Epithelial cell of proximal tubule (primary cell): Measurements from ENCODE around the gene ATP10A. TPM values are rescaled to one million over a fixed set of nuclear protein-coding genes. Genes with fewer than 3 reads are reported as not detected.

ENCODE experiments used
- DNase-seq: peaks from one replicate; pipeline ENCODE4 v3.0.0-alpha.2; 2011; ENCODE audit warnings: low read depth
- H3K4me3 ChIP-seq: 2 replicates; pipeline ENCODE4 v1.5.1; 2011; ENCODE audit warnings: low read depth, mild to moderate bottlenecking, low read length
- total RNA-seq: library from RNA; depleted of rRNA; stranded (reverse); fragments of >200 nt; gene quantifications from 2 replicates; pipeline ENCODE4 v1.2.3, GENCODE V29; 2015
- TF ChIP-seq, protein P1 (sequence below): conservative IDR thresholded peaks from 2 replicates; pipeline ENCODE4 v1.5.1; 2012; ENCODE audit warnings: low read depth, mild to moderate bottlenecking, low read length

Gene ATP10A
- total RNA-seq, 1 donor from 2014 or later = 13.0 TPM

DNA sequence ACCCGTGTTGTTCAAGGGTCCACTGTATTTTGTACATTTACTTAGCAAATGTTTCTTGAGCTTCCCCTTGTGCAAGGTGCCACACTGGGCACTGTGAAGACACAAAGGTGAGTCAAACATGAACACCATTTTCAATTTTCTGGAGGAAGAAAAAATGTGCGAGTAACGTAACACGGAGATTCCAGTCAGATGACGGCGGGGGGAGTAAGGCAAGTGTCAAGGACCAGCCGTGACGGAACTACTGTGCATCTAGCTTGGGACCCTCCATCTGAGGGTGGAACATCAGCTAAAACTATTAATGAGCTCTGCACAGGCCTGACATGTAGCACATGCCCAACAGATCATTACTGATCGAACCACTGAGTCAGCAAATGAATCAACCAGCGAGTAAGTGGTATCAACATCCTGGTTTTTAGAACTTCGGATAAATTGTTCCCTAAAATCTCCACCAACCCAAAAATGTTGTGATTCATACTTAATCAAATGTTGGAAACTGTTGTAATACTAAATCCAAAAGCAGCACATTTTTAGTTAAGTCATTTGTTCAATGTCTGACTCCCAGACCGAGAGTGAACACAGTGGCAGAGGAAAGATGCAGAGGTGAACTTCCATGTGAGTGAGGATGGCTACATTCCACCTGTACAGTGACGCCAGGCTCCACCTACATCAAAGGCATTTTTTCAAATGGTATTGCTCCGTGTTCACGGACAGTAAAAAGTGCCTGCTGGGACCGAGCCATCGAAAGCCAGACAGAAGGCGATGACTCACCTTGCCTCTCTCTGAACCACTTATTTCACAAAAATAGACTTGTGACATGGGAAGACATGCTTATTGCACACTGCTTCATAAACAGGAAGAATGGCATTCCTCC lies 172.2 kb downstream of the ATP10A start:
- no peak for DNase-seq
- no peak overlapping the region for H3K4me3 ChIP-seq
- TF ChIP-seq, protein P1, sequence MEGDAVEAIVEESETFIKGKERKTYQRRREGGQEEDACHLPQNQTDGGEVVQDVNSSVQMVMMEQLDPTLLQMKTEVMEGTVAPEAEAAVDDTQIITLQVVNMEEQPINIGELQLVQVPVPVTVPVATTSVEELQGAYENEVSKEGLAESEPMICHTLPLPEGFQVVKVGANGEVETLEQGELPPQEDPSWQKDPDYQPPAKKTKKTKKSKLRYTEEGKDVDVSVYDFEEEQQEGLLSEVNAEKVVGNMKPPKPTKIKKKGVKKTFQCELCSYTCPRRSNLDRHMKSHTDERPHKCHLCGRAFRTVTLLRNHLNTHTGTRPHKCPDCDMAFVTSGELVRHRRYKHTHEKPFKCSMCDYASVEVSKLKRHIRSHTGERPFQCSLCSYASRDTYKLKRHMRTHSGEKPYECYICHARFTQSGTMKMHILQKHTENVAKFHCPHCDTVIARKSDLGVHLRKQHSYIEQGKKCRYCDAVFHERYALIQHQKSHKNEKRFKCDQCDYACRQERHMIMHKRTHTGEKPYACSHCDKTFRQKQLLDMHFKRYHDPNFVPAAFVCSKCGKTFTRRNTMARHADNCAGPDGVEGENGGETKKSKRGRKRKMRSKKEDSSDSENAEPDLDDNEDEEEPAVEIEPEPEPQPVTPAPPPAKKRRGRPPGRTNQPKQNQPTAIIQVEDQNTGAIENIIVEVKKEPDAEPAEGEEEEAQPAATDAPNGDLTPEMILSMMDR = no peak

DNA sequence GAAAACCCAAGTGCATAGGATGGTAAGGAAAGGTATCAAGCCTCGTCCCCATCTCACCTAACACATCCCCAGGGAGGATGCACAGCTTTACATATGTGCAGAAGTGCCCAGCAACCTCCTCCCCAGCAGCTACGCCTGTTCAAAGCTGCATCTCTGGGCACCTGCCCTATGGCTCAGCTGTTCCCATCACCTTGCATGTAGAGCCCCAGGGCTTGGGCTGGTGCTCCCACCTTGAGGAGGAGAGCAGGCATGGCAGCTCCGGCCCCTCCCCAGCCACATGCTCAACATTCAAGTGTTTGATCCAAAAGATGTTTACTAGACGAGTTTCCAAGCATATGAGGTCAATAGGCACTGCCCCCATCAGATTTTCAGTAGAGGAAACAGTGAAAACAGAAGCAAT lies 173.5 kb downstream of the ATP10A start:
- no peak overlapping the region for H3K4me3 ChIP-seq
- TF ChIP-seq, protein P1 = peak; percentile 6
- no peak for DNase-seq

DNA sequence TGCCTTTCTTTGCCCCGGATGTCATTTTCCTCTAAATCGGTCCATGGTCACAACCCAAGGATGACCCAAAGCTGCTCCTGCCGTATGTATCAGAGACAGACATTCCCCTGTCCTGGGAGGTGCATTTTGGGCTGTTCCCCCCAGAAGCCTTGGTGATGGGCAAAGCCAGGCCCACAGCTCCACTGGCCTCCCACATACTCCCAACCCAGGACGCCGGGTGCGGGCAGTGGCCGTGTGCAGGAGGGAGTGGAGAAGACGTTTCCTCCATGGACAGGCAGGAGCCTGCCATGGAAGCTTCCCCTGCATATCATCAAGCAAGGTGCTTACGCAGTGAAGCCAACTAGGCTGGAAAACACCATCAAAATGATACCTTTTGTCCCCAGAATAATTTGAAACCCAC lies 175.0 kb downstream of the ATP10A start:
- H3K4me3 ChIP-seq = no peak overlapping the region
- DNase-seq = no peak
- TF ChIP-seq, protein P1 = no peak

DNA sequence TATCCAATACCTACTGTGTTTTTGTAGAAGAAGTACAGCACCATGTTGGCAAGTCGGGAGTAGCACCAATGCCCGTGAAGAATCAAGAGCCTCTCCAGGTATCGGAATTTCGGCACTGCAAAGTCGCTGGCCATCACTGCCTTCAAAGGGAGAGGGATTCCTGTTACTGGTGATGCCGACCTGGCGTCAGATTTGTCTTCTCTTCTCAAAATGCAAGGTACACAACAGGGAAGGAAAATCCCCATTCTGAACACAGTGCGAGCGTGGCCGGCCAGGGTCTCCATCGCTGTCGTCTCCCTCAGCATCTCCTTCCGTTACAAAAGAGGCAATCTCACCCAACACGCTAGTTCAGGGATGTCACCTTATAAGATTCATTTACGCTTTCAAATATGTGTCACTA lies 175.4 kb downstream of the ATP10A start:
- no peak overlapping the region for H3K4me3 ChIP-seq
- TF ChIP-seq, protein P1 = no peak
- DNase-seq = no peak

DNA sequence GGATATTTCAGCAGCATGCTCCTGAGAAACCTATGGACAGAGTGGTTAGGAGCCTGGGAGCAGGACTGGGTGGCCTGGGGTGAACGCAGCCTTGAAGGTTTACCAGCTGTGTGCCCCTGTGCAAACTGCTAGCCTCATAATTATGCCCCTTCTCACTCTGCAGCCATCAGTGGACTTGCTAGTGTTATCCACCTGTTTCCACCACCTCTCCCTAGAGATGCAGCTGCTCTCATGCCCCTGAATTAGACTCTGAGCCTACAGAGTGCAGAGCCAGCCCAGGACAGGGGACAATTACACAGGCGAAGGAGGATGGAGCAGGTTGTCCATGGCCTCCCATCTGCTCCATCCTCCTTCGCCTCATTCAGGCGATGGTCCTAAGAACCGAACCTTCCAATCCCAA lies 175.9 kb downstream of the ATP10A start:
- TF ChIP-seq, protein P1 = no peak
- DNase-seq = no peak
- no peak overlapping the region for H3K4me3 ChIP-seq

DNA sequence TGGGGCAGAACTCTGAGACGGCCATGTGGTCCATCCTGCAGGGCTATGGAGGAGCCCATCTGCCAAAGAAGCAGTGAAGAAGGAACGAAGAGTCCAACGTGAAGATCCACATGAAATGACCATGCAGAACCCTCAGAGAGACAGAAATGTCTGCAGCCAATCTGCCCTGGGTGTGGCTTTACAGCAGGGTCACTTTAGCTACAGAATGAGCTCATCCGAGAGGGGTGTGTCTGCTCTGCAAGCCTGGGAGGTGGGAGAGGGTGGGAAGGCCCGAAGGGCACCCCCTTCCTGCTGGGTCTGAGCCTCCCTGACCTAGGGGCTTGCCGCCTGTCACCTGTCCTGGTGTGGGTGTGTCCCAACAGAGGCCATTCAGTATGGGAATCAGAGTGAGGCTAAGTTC lies 176.3 kb downstream of the ATP10A start:
- no peak overlapping the region for H3K4me3 ChIP-seq
- DNase-seq = no peak
- TF ChIP-seq, protein P1 = no peak
